IMR-90 (cell line): Measurements from ENCODE around the gene TBCA. TPM values are rescaled to one million over a fixed set of nuclear protein-coding genes. Genes with fewer than 3 reads are reported as not detected.

Experiments
- ATAC-seq: fragments of 200-7000 bp; cut with Tn5 transposase; 2 replicates; pipeline ENCODE4 v1.9.1; 2020; ENCODE audit warnings: low read depth, mild to moderate bottlenecking, moderate library complexity
- BruUV-seq: library from RNA; stranded (reverse); fragments of 400-500 nt; replicated peaks from 2 replicates; lab custom pipeline; 2021; lab: Mats Ljungman, UMichigan
- CTCF ChIA-PET: fragments of 300-600 bp; formaldehyde crosslinking; extraction: SDS; loops from one replicate; lab custom pipeline; 2021; ENCODE audit warnings: antibody characterized with exemption; lab: Yijun Ruan, JAX
- POLR2A ChIA-PET: fragments of 300-600 bp; sonication (Branson Sonifier 250); formaldehyde crosslinking; loops from one replicate; lab custom pipeline; 2022; ENCODE audit warnings: antibody characterized with exemption; ENCODE audit not compliant: unreplicated experiment; lab: Charles Lee
- DNase-seq: peaks from one replicate; pipeline ENCODE4 v3.0.0; 2013
- H2AFZ ChIP-seq: replicated peaks from 2 replicates; pipeline ENCODE3; 2013; ENCODE audit warnings: low read length, mild to moderate bottlenecking; ENCODE audit not compliant: poor library complexity
- H2AK5ac ChIP-seq: 2 replicates; pipeline ENCODE4 v1.6.1; 2013; ENCODE audit warnings: low read depth, low read length, inconsistent platforms
- H2AK9ac ChIP-seq: replicated peaks from 2 replicates; pipeline ENCODE3; 2013; ENCODE audit warnings: mild to moderate bottlenecking, low read depth, low read length, moderate library complexity; ENCODE audit not compliant: poor library complexity
- H2BK120ac ChIP-seq: 2 replicates; pipeline ENCODE4 v1.6.1; 2013; ENCODE audit warnings: low read depth, low read length, inconsistent platforms
- H2BK15ac ChIP-seq: 3 replicates; pipeline ENCODE4 v1.6.1; 2013; ENCODE audit warnings: low read depth, low read length, inconsistent platforms
- H2BK20ac ChIP-seq: 2 replicates; pipeline ENCODE4 v1.6.1; 2013; ENCODE audit warnings: low read depth, mild to moderate bottlenecking, inconsistent platforms, low read length, moderate library complexity
- H2BK5ac ChIP-seq: 2 replicates; pipeline ENCODE4 v1.6.1; 2013; ENCODE audit warnings: mild to moderate bottlenecking, low read depth, low read length, inconsistent platforms; ENCODE audit not compliant: poor library complexity, severe bottlenecking
- H3K14ac ChIP-seq: replicated peaks from 2 replicates; pipeline ENCODE4 v1.6.1; 2013; ENCODE audit warnings: low read depth, low read length, inconsistent platforms
- H3K18ac ChIP-seq: 2 replicates; pipeline ENCODE4 v1.6.1; 2013; ENCODE audit warnings: low read depth, low read length, control low read depth
- H3K23ac ChIP-seq: 2 replicates; pipeline ENCODE4 v1.6.1; 2013; ENCODE audit warnings: low read depth, low read length, inconsistent platforms
- H3K27ac ChIP-seq: 2 replicates; pipeline ENCODE4 v1.5.1; 2013; ENCODE audit warnings: mild to moderate bottlenecking, control low read depth, low read length; ENCODE audit not compliant: insufficient read depth
- H3K27me3 ChIP-seq: 2 replicates; pipeline ENCODE4 v1.6.1; 2013; ENCODE audit warnings: low read length; ENCODE audit not compliant: control insufficient read depth, insufficient read depth
- H3K36me3 ChIP-seq: 2 replicates; pipeline ENCODE4 v1.6.1; 2013; ENCODE audit warnings: low read length, mixed read lengths; ENCODE audit not compliant: control insufficient read depth, insufficient read depth
- H3K4ac ChIP-seq: 2 replicates; pipeline ENCODE4 v1.6.1; 2013; ENCODE audit warnings: low read depth, low read length, inconsistent platforms
- H3K4me1 ChIP-seq: 2 replicates; pipeline ENCODE4 v1.6.1; 2013; ENCODE audit warnings: low read length, mixed read lengths; ENCODE audit not compliant: control insufficient read depth, insufficient read depth
- H3K4me2 ChIP-seq: 2 replicates; pipeline ENCODE4 v1.6.1; 2013; ENCODE audit warnings: low read depth, mild to moderate bottlenecking, control low read depth, low read length, moderate library complexity
- H3K4me3 ChIP-seq: 2 replicates; pipeline ENCODE4 v1.5.1; 2013; ENCODE audit warnings: low read depth, mild to moderate bottlenecking, control low read depth, low read length, moderate library complexity; ENCODE audit not compliant: insufficient read depth
- H3K56ac ChIP-seq: 2 replicates; pipeline ENCODE4 v1.6.1; 2013; ENCODE audit warnings: low read length, inconsistent platforms; ENCODE audit not compliant: insufficient read depth; ENCODE audit errors: extremely low read depth
- H3K79me1 ChIP-seq, 2 experiments: 2 replicates each; pipeline ENCODE4 v1.6.1; 2013; ENCODE audit warnings: low read length in 2 of 2, inconsistent platforms in 1 of 2, low read depth in 1 of 2
- H3K9ac ChIP-seq: 2 replicates; pipeline ENCODE4 v1.6.1; 2013; ENCODE audit warnings: low read depth, low read length, control low read depth
- H3K9me1 ChIP-seq: 2 replicates; pipeline ENCODE4 v1.6.1; 2013; ENCODE audit warnings: low read length, inconsistent platforms; ENCODE audit not compliant: insufficient read depth
- H3K9me3 ChIP-seq: 2 replicates; pipeline ENCODE4 v1.6.1; 2013; ENCODE audit warnings: low read length; ENCODE audit not compliant: control insufficient read depth, insufficient read depth
- H4K20me1 ChIP-seq: 2 replicates; pipeline ENCODE4 v1.6.1; 2013; ENCODE audit warnings: low read length, inconsistent platforms; ENCODE audit not compliant: insufficient read depth
- H4K5ac ChIP-seq: 2 replicates; pipeline ENCODE4 v1.6.1; 2013; ENCODE audit warnings: mild to moderate bottlenecking, low read depth, low read length, control low read depth
- H4K8ac ChIP-seq, 2 experiments: 2 replicates each; pipeline ENCODE4 v1.6.1; 2013; ENCODE audit warnings: low read depth in 2 of 2, low read length in 2 of 2, control low read depth in 1 of 2, inconsistent platforms in 1 of 2
- H4K91ac ChIP-seq: 2 replicates; pipeline ENCODE4 v1.6.1; 2013; ENCODE audit warnings: low read depth, low read length, inconsistent platforms; ENCODE audit not compliant: insufficient read depth
- BHLHE40 ChIP-seq: fragments of 150-350 bp; IDR thresholded peaks from 2 replicates; pipeline ENCODE4 v1.6.1; 2016; ENCODE audit warnings: mild to moderate bottlenecking, low read depth, low read length
- CEBPB ChIP-seq: IDR thresholded peaks from 2 replicates; pipeline ENCODE4 v1.6.1; 2012; ENCODE audit warnings: low read depth, low read length, improper control_type of control experiment
- CHD1 ChIP-seq: IDR thresholded peaks from 2 replicates; pipeline ENCODE4 v1.6.1; 2012; ENCODE audit warnings: low read depth, low read length, improper control_type of control experiment
- MAZ ChIP-seq: IDR thresholded peaks from 2 replicates; pipeline ENCODE4 v1.6.1; 2012; ENCODE audit warnings: low read depth, mild to moderate bottlenecking, low read length, improper control_type of control experiment, moderate library complexity, borderline replicate concordance
- MXI1 ChIP-seq: IDR thresholded peaks from 2 replicates; pipeline ENCODE4 v1.6.1; 2012; ENCODE audit warnings: low read depth, mild to moderate bottlenecking, low read length, moderate library complexity, borderline replicate concordance
- NFE2L2 ChIP-seq: fragments of 150-350 bp; IDR thresholded peaks from 2 replicates; pipeline ENCODE4 v1.6.1; 2016; ENCODE audit warnings: low read depth, mild to moderate bottlenecking, low read length
- POLR2A ChIP-seq: IDR thresholded peaks from 2 replicates; pipeline ENCODE4 v1.6.1; 2012; ENCODE audit warnings: mild to moderate bottlenecking, low read depth, low read length
- RAD21 ChIP-seq: IDR thresholded peaks from 2 replicates; pipeline ENCODE4 v1.6.1; 2012; ENCODE audit warnings: low read length, improper control_type of control experiment
- SMC3 ChIP-seq: fragments of 150-350 bp; IDR thresholded peaks from 2 replicates; pipeline ENCODE4 v1.6.1; 2016; ENCODE audit warnings: low read depth, mild to moderate bottlenecking, antibody characterized with exemption, low read length, moderate library complexity
- WGBS, 2 experiments: methylation state at CpG; one replicate each; pipeline versions ENCODE4 v1.1.5 to v1.1.7; 2013; ENCODE audit warnings: missing lambda C conversion rate in 2 of 2; ENCODE audit not compliant: insufficient read length in 1 of 2; ENCODE audit errors: extremely low coverage in 2 of 2; 5-methylcytosine and 5-hydroxymethylcytosine counted together
- dilution Hi-C: fragments of 300-500 bp; cut with HindIII; formaldehyde crosslinking; loops from one replicate; pipeline ENCODE4 v1.14.3; 2018; ENCODE audit warnings: low sequenced_read_pairs; ENCODE audit not compliant: unreplicated experiment
- in situ Hi-C: fragments of 300-500 bp; cut with MboI; formaldehyde crosslinking; loops from 3 replicates; pipeline ENCODE4 v1.14.3; 2019; ENCODE audit warnings: low sequenced_read_pairs, inconsistent platforms, mixed read lengths
- intact Hi-C: fragments of 100-400 bp; cut with micrococcal nuclease; formaldehyde crosslinking; loops from 2 replicates; pipeline ENCODE4 v1.10.0; 2022
- polyA plus RNA-seq, 3 experiments: library from polyadenylated mRNA; depleted of rRNA; stranded (reverse); fragments of >200 nt; gene quantifications; 2 replicates each; pipeline ENCODE4 v1.2.3, GENCODE V29; 2012; ENCODE audit warnings: low replicate concordance in 1 of 3
- total RNA-seq: library from RNA; depleted of rRNA; stranded (reverse); fragments of >200 nt; gene quantifications from 2 replicates; pipeline ENCODE4 v1.2.3, GENCODE V29; 2012
- TF ChIP-seq, protein P1 (sequence below): fragments of 150-350 bp; IDR thresholded peaks from 2 replicates; pipeline ENCODE4 v1.6.1; 2017; ENCODE audit warnings: mild to moderate bottlenecking, antibody characterized with exemption, low read length, low read depth
- TF ChIP-seq, protein P2 (sequence below): fragments of 150-350 bp; IDR thresholded peaks from 2 replicates; pipeline ENCODE4 v1.6.1; 2016; ENCODE audit warnings: low read depth, mild to moderate bottlenecking, low read length, moderate library complexity, borderline replicate concordance

The TBCA gene
- total and polyA plus RNA-seq, 2 of the 4 experiments (the other 2 are of a cell fraction), result 6.1 to 137 TPM

DNA sequence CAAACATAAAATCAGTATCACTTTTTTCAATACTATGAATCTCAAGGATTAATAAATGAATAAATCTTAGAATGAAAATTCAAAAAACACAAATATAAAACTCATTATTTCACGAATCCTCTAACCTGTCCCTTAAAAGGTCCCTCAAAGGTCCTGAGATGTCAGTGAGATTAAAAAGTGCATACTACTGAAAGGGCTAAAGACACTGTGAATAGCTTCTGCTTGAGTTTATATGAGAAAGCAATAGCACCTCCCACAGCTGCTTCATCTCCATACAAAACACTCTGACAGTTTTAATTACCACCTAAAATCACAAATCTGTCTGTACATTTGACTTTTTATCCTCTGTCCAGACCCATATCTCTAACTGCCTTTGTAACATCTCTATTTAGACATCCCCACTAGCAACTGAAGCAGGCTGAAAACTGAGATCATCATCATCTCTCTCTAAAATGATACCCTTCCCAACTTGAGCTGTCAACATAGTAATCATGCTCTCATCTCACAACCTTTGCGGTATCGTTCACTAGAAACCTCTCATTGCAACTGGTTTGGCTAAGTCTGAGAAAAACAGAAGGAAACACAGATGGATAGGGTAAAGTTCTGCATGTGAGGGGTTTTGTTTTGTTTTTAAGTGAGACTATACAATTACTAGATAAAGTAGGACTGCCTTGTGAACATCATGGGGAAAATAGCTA, 56.3 kb downstream of the TBCA start:
- Histone ChIP-seq H2BK20ac (no peak overlapping the region), H3K4ac (no peak overlapping the region), H3K36me3 (no peaks in the 10 kb centered on the region), H3K56ac (no peak overlapping the region), H3K23ac (no peak overlapping the region), H4K5ac (no peak overlapping the region), H3K27ac (no peak overlapping the region), H3K27me3 (no peaks in the 10 kb centered on the region), H3K18ac (no peak overlapping the region), H3K9me3 (no peaks in the 10 kb centered on the region), H3K14ac (no peak overlapping the region), H2AFZ (no peak overlapping the region), H2AK5ac (no peak overlapping the region), H2BK5ac (no peak overlapping the region), H3K4me2 (no peak overlapping the region), H3K4me3 (no peak overlapping the region), H3K9me1 (peaks cover 7% of the 10 kb centered on the region; the same call in 1 of the 2 replicates), H4K91ac (no peak overlapping the region), H3K9ac (no peak overlapping the region), H2BK15ac (no peak overlapping the region), H3K4me1 (no peaks in the 10 kb centered on the region), H4K20me1 (peaks cover 10% of the 10 kb centered on the region; the same call in 1 of the 2 replicates), H2BK120ac (no peak overlapping the region), H4K8ac (no peak overlapping the region), H2AK9ac (no peak overlapping the region), H3K79me1 (peaks cover 11 to 43% of the 10 kb centered on the region in 2 experiments)
- ATAC-seq (no peak), DNase-seq (no peak)
- TF ChIP-seq, protein P1, sequence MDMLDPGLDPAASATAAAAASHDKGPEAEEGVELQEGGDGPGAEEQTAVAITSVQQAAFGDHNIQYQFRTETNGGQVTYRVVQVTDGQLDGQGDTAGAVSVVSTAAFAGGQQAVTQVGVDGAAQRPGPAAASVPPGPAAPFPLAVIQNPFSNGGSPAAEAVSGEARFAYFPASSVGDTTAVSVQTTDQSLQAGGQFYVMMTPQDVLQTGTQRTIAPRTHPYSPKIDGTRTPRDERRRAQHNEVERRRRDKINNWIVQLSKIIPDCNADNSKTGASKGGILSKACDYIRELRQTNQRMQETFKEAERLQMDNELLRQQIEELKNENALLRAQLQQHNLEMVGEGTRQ, result no peak
- TF ChIP-seq MAZ (no peak), NFE2L2 (no peak), CEBPB (no peak), SMC3 (no peak), BHLHE40 (no peak), POLR2A (no peak), MXI1 (no peak), RAD21 (no peak), CHD1 (no peak)
- TF ChIP-seq, protein P2, sequence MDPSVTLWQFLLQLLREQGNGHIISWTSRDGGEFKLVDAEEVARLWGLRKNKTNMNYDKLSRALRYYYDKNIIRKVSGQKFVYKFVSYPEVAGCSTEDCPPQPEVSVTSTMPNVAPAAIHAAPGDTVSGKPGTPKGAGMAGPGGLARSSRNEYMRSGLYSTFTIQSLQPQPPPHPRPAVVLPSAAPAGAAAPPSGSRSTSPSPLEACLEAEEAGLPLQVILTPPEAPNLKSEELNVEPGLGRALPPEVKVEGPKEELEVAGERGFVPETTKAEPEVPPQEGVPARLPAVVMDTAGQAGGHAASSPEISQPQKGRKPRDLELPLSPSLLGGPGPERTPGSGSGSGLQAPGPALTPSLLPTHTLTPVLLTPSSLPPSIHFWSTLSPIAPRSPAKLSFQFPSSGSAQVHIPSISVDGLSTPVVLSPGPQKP, result no peak
- no CpG with 5 or more reads among the region's 3 CpGs for WGBS, 2 experiments
- ChIA-PET CTCF (interaction anchor here (0.5 kb wide), 1 partner anchor 748 kb away, joined by 3 read pairs; no protein-coding TSS in a partner anchor), POLR2A (no interaction called here)
- in situ Hi-C loops, result no loop called here
- BruUV-seq, result no TSS peak
- dilution Hi-C loops, result no loop called here
- intact Hi-C loops, result no loop called here
